Memory B cell (primary cell): ENCODE data around the gene C2CD4C.
"Not testable (repeated sequence)": the region's sequence is repeated elsewhere in the genome, so short reads cannot be mapped to it uniquely, and the experiment has no call there.

Experiments used
- ATAC-seq: fragments of 150-1000 bp; cut with Tn5 transposase; 2 replicates; pipeline ENCODE4 v1.10.0; 2021; ENCODE audit warnings: low read depth, mild to moderate bottlenecking, moderate library complexity
- DNase-seq, 2 donors: peaks; one replicate each; pipeline ENCODE4 v3.0.0; 2022; ENCODE audit warnings: low spot score in 2 of 2
- H3K27ac Mint-ChIP-seq: one replicate; pipeline ENCODE4 v1.8.0; 2022; ENCODE audit warnings: mild to moderate bottlenecking, moderate library complexity, mixed read lengths
- H3K27me3 Mint-ChIP-seq: one replicate; pipeline ENCODE4 v1.8.0; 2022; ENCODE audit warnings: mixed read lengths
- H3K36me3 Mint-ChIP-seq: one replicate; pipeline ENCODE4 v1.8.0; 2022; ENCODE audit warnings: mild to moderate bottlenecking, mixed read lengths
- H3K4me1 Mint-ChIP-seq: one replicate; pipeline ENCODE4 v1.8.0; 2022; ENCODE audit warnings: mixed read lengths
- H3K4me3 Mint-ChIP-seq: one replicate; pipeline ENCODE4 v1.8.0; 2022; ENCODE audit warnings: mild to moderate bottlenecking, moderate library complexity, mixed read lengths
- H3K9me3 Mint-ChIP-seq: one replicate; pipeline ENCODE4 v1.8.0; 2022; ENCODE audit warnings: mixed read lengths

Gene C2CD4C

DNA sequence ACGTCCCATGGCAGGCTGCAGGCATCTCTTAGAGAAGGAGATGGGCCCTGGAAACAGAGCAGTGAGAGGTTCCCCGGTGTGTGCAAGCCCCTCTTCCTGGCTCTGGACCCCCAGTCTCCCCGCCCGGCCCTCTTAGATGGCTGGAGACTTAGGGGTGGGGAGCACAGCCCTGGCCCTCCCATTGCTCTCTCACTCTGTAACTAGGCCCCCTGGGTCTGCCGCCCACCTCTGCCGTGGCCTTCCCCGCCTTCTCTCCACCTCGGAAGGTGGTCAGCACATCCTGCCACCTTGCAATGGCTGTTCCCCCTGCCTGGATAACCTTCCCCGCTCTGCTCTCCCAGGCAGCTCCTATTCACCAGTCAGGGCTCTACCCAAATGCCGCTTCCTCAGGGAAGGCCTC is 21.8 kb upstream of the C2CD4C start:
- no peak overlapping the region for H3K27ac Mint-ChIP-seq
- no peak overlapping the region for H3K4me3 Mint-ChIP-seq
- H3K4me1 Mint-ChIP-seq: no peaks in the 10 kb centered on the region
- H3K36me3 Mint-ChIP-seq: no peaks in the 10 kb centered on the region
- ATAC-seq (no peak), DNase-seq (no peak)
- no peaks in the 10 kb centered on the region for H3K27me3 Mint-ChIP-seq
- peaks cover 5% of the 10 kb centered on the region for H3K9me3 Mint-ChIP-seq

DNA sequence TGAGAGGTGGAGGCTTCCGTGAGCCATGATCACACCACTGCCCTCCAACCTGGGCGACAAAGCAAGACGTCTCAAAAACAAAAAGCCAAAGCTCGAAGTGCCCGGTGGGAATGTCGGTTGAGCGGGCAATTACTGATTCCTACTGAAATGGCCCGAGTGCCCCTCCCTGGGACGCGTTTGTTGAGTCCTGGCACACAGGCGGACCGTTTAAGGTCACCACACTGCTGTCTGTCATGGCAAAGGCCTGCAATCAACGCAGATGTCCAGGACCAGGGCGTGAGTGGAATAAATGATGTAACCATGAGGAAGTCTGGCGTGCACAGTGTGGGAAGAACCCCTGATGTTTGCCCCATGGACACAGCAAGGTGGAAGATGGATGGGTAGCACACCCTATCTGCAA is 19.2 kb upstream of the C2CD4C start:
- no peak for ATAC-seq

DNA sequence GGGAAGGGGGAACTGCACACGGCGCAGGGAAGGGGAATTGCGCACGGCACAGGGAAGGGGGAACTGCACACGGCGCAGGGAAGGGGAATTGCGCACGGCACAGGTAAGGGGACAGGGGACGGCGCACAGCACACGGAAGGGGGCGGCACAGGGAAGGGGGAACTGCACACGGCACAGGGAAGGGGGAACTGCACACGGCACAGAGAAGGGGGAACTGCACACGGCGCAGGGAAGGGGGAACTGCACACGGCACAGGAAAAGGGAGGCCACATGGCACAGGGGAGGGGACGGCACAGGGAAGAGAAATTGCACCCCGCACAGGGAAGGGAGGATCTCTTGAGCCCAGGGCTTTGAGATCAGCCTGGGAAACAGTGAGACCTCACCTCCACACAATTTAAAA is 18.7 kb upstream of the C2CD4C start:
- not testable (repeated sequence) for DNase-seq, H3K36me3 Mint-ChIP-seq, H3K27ac Mint-ChIP-seq, H3K4me3 Mint-ChIP-seq, H3K27me3 Mint-ChIP-seq, H3K4me1 Mint-ChIP-seq, ATAC-seq, H3K9me3 Mint-ChIP-seq

More for the DNA sequence above, 19.2 kb upstream of the C2CD4C start:
- Mint-ChIP-seq H3K4me1 (no peaks in the 10 kb centered on the region), H3K36me3 (no peaks in the 10 kb centered on the region), H3K27me3 (no peaks in the 10 kb centered on the region), H3K4me3 (no peak overlapping the region), H3K27ac (no peak overlapping the region), H3K9me3 (peaks cover 5% of the 10 kb centered on the region)
- no peak for DNase-seq

DNA sequence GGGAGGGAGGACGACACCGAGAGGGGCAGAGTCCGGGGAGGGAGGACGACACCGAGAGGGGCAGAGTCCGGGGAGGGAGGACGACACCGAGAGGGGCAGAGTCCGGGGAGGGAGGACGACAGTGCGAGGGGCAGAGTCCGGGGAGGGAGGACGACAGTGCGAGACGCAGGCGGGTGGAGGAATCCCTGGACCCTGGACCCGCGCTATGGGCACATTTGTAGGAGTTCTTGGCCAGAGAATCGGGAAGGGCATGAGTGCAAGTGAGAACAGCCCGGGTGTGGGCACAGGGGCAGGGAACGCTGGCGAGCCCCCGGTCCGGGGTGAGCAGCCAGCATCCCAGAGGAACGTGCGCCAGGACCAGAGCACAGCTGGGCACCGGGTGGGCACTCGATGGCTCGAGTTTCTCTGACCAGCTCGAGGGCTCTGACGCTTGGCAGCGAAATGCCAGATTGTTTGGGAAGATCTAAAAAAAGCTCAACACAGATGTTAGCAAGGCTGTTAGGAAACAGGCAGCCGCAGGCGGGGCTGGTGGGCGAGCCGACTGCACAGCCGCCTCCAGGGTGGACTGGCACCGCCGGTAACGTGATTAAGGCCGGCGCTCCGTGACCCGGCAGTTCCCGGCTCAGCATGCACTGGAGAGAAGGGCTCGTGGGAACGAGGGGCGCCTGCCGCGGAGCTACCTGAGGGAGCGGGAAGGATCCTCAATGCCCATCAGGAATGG is 17.9 kb upstream of the C2CD4C start:
- Mint-ChIP-seq H3K9me3 (peaks cover 5% of the 10 kb centered on the region), H3K4me1 (no peaks in the 10 kb centered on the region), H3K27me3 (no peaks in the 10 kb centered on the region), H3K36me3 (no peaks in the 10 kb centered on the region), H3K27ac (no peak overlapping the region), H3K4me3 (no peak overlapping the region)
- ATAC-seq: no peak
- no peak for DNase-seq

DNA sequence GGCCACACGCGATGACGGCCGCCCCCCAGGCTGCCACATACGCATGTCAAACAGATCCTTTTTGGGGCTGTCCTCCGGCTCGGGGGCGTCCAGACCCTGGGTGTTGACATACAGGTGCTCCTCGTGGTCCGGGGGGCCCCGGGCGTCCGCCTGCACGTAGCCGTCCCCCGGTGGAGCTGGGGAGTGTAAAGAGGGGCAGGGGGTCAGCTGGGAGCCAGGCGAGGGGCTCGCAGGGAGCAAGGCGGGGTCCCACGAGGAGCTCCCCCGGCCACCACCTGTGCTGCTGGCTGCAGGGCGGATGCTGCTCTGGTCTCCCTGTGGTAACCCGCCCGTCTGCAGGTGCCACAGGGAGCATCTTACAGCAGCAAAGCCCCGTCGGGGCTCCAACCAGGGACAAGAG is 16.1 kb upstream of the C2CD4C start:
- ATAC-seq (no peak), DNase-seq (no peak)
- Mint-ChIP-seq H3K27me3 (no peaks in the 10 kb centered on the region), H3K36me3 (no peaks in the 10 kb centered on the region), H3K4me3 (no peak overlapping the region), H3K9me3 (no peaks in the 10 kb centered on the region), H3K27ac (no peak overlapping the region), H3K4me1 (no peaks in the 10 kb centered on the region)

DNA sequence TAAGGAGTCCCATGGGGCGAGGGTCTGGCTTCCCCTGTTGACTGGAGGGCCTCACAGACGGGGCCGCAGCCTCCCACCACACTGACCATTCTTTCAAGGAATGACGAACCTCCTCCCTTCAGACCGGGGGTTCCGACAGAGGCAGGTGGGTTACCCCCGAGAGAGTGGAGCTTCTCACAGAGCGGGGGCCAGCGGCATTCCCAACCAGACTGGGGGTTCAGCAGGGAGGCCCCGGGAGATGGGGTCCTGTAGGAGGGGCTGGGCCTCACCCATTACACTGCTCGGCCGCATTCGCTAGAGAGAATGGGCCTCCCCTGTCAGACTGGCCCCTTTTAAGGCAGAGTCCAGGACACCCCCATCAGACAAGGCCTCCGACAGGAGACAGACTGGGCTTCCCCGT is 15.6 kb upstream of the C2CD4C start:
- Mint-ChIP-seq H3K9me3 (no peaks in the 10 kb centered on the region), H3K27ac (no peak overlapping the region), H3K4me1 (no peaks in the 10 kb centered on the region)

DNA sequence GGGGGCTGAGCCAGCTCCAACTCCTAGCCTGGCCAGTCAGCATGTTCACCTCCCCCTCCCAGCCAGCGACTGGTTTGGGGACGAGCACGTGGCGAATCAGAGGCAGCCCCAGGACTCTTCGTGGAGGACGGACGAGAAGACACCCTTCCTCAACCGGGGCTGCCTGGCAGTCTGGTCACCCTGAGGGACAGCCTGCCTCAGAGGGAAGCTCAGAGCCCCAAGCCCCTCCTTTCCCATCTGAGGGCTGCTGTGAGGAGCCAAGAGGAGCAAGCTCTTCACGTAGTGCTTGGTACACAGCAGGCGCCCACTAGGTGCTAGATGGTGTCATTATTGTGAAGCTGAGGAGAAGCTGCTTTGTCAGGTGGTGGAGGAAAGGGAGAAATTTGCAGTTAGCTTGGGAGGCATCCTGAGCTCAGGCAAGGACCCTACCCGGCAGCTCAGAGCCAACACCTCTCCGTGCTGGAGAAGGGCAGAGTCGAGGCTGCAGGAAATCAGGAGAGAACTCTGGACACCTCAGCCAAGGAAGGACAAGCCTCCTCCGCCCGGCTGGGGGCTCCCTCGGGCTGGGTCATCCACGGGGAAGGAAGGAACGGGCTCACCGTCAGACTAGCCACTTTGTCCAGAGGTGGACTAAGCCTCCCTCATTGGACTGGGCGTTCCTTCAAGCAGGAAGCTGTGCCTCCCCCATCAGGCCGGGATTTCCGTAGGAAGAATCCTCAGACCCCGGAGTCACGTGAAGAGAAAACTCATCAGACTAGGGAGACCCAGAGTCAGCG is 14.9 kb upstream of the C2CD4C start:
- no peaks in the 10 kb centered on the region for H3K27me3 Mint-ChIP-seq
- H3K4me3 Mint-ChIP-seq: no peak overlapping the region
- ATAC-seq: no peak
- DNase-seq: no peak
- H3K9me3 Mint-ChIP-seq: no peaks in the 10 kb centered on the region
- H3K36me3 Mint-ChIP-seq: no peaks in the 10 kb centered on the region
- H3K4me1 Mint-ChIP-seq: no peaks in the 10 kb centered on the region
- no peak overlapping the region for H3K27ac Mint-ChIP-seq

More for the DNA sequence above, 15.6 kb upstream of the C2CD4C start:
- H3K27me3 Mint-ChIP-seq: no peaks in the 10 kb centered on the region
- H3K4me3 Mint-ChIP-seq: no peak overlapping the region
- no peak for ATAC-seq
- DNase-seq: no peak
- no peaks in the 10 kb centered on the region for H3K36me3 Mint-ChIP-seq

DNA sequence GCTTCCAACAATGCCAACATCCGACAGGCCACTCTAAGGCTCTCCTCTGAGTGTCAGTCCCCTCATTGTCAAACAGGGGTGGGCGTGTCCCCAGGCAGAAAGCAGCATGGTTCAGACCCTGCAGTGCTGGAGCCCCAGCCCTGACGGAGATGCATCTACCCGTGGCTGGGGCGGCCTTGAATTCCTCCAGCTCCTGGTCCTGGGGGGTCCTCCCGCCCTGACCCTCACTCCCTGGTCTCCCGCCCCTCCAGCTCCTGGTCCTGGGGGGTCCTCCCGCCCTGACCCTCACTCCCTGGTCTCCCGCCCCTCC is 13.9 kb upstream of the C2CD4C start:
- DNase-seq, H3K9me3 Mint-ChIP-seq, H3K4me1 Mint-ChIP-seq, H3K36me3 Mint-ChIP-seq, ATAC-seq, H3K27me3 Mint-ChIP-seq, H3K4me3 Mint-ChIP-seq, H3K27ac Mint-ChIP-seq: not testable (repeated sequence)

DNA sequence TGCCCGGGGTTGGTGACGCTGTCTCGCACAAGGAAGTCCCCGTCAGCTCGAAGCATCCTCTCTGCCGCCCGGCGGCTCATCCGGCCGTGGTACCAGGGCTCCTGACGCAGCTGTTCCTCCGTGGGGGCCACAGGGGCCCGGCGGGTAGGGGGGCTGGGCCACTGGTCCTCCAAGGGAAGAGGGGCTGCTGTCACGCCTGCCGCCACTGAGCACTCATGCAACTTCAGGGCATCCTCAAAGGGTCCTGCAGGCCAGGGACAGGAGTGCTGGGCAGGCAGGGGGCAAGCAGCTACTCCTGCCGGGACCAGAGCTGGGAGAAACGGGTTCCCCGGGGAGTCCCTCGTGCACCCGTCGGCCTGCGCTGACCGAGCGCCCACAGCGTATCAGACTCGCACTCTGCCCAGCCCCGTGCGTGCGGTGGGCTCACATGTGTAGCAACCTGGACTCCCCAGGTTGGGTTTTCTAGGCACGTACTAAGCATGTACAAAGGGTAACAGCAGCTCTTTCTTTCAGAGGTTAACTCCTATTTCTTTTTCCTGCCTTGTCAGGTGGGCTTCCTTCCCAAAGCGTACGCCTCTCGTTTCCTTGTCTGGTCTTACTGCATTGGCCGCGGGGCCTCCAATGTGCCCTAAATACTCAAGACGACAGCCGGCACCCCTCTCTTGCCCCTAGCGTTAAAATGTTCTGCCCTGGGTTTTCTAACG is 13.4 kb upstream of the C2CD4C start:
- Mint-ChIP-seq H3K27me3 (no peaks in the 10 kb centered on the region), H3K9me3 (no peaks in the 10 kb centered on the region), H3K36me3 (no peaks in the 10 kb centered on the region), H3K4me1 (no peaks in the 10 kb centered on the region), H3K4me3 (no peak overlapping the region), H3K27ac (no peak overlapping the region)
- DNase-seq: no peak
- ATAC-seq: no peak

DNA sequence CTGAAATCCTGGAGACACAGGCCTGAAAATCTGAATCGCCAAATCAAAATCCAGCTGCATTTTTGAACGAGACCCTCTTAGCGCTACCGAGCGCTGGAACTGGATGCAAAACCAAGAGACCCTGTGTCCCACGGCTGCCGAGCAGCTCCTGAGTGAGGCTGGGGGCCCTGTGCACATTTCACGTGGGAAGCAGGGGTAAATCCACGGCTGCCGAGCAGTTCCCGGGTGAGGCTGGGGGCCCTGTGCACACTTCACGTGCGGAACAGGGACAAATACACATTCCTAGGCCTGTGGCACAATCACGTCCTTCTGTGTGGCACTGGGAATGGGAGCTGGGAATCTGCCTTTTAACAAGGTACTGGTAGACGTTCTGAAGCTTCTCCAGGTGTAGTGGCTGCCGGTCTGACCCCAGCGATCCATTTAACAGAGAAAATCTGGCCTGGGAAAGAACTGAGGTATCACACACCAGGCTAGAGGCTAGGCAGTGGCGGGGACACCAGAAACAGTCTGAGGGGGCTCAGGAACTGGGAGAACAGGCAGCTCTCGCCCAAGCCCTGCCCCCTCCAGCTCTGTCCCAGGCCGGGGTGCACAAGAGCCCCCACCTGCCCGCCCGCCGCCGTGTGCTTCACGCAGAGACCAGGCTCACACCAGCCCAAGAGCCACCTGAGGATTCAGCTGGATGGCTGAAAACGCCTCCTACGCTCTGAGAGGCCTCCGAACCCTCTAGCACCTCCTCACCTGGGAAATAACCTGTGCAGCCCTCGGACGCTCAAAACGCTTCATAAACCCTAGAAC is 11.0 kb upstream of the C2CD4C start:
- H3K36me3 Mint-ChIP-seq: no peaks in the 10 kb centered on the region
- no peak overlapping the region for H3K27ac Mint-ChIP-seq
- no peaks in the 10 kb centered on the region for H3K9me3 Mint-ChIP-seq
- ATAC-seq: no peak
- H3K4me3 Mint-ChIP-seq: no peak overlapping the region
- H3K4me1 Mint-ChIP-seq: no peaks in the 10 kb centered on the region
- no peaks in the 10 kb centered on the region for H3K27me3 Mint-ChIP-seq
- DNase-seq: no peak

DNA sequence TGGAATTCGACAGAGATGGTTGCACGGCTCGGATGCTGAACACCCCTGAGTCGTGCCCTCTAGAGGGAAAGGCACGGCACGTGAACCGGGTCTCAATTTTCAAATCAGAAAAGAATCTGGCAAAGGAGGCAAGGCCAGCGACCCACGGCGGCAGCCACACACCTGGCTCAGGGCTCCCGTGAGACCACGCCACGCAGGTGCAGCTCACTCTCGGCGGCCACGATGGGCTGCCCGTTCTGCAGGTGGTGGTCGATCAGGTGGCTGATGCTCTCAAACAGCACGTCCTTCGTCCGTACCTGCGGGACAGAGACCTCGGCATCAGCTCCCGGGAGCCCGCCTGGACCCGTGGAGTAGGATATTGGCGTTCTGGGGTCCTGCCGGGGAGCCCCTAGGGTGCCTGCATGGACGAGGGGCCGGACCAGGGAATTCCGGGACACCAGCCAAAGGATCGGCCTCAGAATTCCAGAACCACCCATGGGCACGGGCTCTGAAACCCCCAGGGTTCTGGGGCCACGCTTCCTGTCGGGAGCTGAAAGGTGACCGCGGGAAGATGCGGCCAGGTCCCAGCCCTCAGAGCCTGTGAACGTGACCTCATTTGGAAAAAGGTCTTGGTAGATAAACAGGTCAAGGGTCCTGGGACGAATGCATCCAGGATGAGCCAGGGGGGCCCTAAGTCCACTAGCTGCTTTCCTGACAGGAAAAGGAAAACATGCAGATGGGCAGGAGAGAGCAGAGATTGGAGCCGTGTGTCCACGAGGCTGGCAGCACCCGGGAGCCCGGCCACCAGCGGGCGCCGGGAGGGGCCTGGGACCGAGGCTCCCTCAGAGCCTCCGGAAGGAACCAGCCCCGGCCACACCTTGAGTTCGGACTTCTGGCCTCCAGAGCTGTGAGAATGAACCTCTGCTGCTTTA is 10.1 kb upstream of the C2CD4C start:
- no peaks in the 10 kb centered on the region for H3K4me1 Mint-ChIP-seq
- no peaks in the 10 kb centered on the region for H3K27me3 Mint-ChIP-seq
- no peak for DNase-seq
- H3K36me3 Mint-ChIP-seq: no peaks in the 10 kb centered on the region
- H3K4me3 Mint-ChIP-seq: no peak overlapping the region
- H3K27ac Mint-ChIP-seq: no peak overlapping the region
- H3K9me3 Mint-ChIP-seq: no peaks in the 10 kb centered on the region
- no peak for ATAC-seq

DNA sequence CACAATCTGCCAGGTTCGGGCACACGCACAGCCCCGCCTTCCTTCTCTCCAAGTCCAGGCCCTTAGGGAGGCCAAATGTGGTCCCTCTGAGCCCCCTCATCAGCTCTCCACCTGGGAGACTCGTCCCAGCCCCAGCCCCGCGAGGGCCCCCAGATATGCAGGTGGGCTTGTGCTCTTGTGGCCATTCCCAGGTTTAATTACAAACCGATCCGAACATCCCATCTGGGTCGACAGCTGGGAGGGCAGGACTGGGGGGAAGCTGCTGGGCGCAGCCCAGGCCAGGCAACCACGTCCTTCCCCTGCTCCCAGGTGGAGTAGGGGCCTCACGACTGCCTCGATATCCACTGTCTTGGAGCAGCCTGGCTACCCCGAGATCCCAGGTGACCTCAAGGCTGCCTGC is 7.5 kb upstream of the C2CD4C start:
- ATAC-seq (no peak), DNase-seq (no peak)
- Mint-ChIP-seq H3K36me3 (no peaks in the 10 kb centered on the region), H3K27me3 (no peaks in the 10 kb centered on the region), H3K9me3 (no peaks in the 10 kb centered on the region), H3K27ac (no peak overlapping the region), H3K4me3 (no peak overlapping the region), H3K4me1 (no peaks in the 10 kb centered on the region)

DNA sequence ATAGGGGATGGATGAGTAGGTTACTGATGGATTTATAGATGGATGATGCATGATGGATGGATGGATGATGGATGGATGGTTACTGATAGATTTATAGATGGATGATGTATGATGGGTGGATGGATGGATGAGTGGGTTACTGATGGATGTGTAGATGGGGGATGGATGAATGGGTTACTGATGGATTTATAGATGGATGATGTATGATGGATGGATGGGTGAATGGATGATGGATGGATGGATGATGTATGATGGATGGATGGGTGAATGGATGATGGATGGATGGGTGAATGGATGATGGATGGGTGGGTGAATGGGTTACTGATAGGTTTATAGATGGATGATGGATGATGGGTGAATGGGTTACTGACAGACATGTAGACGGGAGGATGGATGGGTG is 6.3 kb upstream of the C2CD4C start:
- Mint-ChIP-seq H3K4me3 (no peak overlapping the region), H3K9me3 (no peaks in the 10 kb centered on the region), H3K4me1 (no peaks in the 10 kb centered on the region), H3K27ac (no peak overlapping the region), H3K27me3 (no peaks in the 10 kb centered on the region), H3K36me3 (no peaks in the 10 kb centered on the region)
- DNase-seq: no peak
- ATAC-seq: no peak
